ENCODE measurements around the gene ASAP2. TPM values are rescaled to one million over a fixed set of nuclear protein-coding genes. Genes with fewer than 3 reads are reported as not detected.

ASAP2 gene
- polyA plus RNA-seq, 3 donors, result 0.08 to 1.1 (median 0.20) TPM

DNA sequence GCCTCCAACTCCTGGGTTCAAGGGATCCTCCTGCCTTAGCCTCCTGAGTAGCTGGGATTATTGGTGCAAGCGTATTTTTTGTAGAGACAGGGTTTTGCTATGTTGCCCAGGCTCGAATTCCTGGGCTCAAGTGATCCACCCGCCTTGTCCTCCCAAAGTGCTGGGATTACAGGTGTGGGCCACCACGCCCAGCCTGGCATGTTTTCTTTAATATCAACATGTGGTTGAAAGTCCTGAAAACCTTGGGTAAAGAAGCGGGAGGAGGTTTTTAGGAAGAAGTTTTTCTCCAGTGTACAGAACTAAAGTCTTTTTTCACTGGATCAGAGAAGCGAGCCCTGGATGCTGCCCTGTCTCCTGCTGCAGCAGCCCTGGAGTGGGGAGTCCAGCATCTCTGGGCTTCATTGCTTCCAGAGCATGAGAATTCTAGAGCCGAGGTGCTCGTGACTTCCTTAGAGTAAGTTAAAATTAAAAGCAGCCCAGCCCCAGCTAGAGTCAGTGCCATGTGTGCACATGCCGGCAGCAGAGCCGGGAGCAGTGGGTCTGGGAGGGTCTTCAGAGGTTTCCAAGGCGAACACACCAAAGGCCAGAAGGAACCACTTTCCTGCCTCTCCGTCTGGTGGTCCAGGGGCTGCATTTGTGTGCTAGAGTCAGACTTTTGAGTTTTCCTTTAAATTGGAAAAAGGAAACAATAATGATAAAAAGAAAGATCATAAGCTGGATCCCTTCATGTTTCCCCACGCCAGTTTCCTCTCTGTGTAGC is 185.5 kb downstream of the ASAP2 start:
- Histone ChIP-seq H4K20me1 (ENCODE audit: insufficient read depth, low read length) (no peaks in the 10 kb centered on the region), H2AFZ (ENCODE audit: insufficient read depth, low read depth, low read length, poor library complexity, severe bottlenecking) (no peak overlapping the region), H3K36me3 (replicated peaks in 1 of 2; ENCODE audit: control insufficient read depth in 1 of 2, insufficient read depth in 2 of 2, low read length in 2 of 2) (no peaks in the 10 kb centered on the region), H3K9ac (ENCODE audit: insufficient read depth, low read length, poor library complexity, severe bottlenecking) (no peak overlapping the region), H3K4me2 (replicated peaks; ENCODE audit: extremely low read depth, low read length, poor library complexity, severe bottlenecking) (no peak overlapping the region), H3K4me1 (ENCODE audit: control insufficient read depth in 1 of 2, insufficient read depth in 2 of 2, low read length in 2 of 2) (no peaks in the 10 kb centered on the region), H3K27ac (ENCODE audit: low read depth in 1 of 2, low read length in 2 of 2) (no peak overlapping the region), H3K9me3 (replicated peaks in 1 of 2; ENCODE audit: control insufficient read depth in 1 of 2, insufficient read depth in 1 of 2, low read length in 2 of 2) (no peaks in the 10 kb centered on the region), H3K27me3 (ENCODE audit: control insufficient read depth in 2 of 2, insufficient read depth in 2 of 2, low read length in 2 of 2) (no peaks in the 10 kb centered on the region), H3K79me2 (ENCODE audit: insufficient read depth, low read length) (no peaks in the 10 kb centered on the region), H3K4me3 (replicated peaks in 1 of 3; ENCODE audit: low read depth in 2 of 3, low read length in 3 of 3) (no peak overlapping the region)
- Mint-ChIP-seq H3K27me3 (ENCODE audit: low read depth in 3 of 3) (peaks cover 1 to 3% (median 2%) of the 10 kb centered on the region in 3 donors), H3K36me3 (peaks cover 2 to 7% of the 10 kb centered on the region in 2 donors), H3K4me3 (no peak overlapping the region), H3K27ac (peak overlapping the region in 2 of 7 donors; percentile 6 to 21), H3K9me3 (peaks cover 0 to 5% (median 2%) of the 10 kb centered on the region in 7 donors), H3K4me1 (no peaks in the 10 kb centered on the region)
- no peak for DNase-seq
- TF ChIP-seq, protein P1, sequence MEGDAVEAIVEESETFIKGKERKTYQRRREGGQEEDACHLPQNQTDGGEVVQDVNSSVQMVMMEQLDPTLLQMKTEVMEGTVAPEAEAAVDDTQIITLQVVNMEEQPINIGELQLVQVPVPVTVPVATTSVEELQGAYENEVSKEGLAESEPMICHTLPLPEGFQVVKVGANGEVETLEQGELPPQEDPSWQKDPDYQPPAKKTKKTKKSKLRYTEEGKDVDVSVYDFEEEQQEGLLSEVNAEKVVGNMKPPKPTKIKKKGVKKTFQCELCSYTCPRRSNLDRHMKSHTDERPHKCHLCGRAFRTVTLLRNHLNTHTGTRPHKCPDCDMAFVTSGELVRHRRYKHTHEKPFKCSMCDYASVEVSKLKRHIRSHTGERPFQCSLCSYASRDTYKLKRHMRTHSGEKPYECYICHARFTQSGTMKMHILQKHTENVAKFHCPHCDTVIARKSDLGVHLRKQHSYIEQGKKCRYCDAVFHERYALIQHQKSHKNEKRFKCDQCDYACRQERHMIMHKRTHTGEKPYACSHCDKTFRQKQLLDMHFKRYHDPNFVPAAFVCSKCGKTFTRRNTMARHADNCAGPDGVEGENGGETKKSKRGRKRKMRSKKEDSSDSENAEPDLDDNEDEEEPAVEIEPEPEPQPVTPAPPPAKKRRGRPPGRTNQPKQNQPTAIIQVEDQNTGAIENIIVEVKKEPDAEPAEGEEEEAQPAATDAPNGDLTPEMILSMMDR (IDR thresholded peaks at IDR 0.05), result no peak
- intact Hi-C loops (cut with micrococcal nuclease), result no loop called here
- WGBS (ENCODE audit: insufficient coverage), result 95% methylated on average over 10 of the region's 13 CpGs

DNA sequence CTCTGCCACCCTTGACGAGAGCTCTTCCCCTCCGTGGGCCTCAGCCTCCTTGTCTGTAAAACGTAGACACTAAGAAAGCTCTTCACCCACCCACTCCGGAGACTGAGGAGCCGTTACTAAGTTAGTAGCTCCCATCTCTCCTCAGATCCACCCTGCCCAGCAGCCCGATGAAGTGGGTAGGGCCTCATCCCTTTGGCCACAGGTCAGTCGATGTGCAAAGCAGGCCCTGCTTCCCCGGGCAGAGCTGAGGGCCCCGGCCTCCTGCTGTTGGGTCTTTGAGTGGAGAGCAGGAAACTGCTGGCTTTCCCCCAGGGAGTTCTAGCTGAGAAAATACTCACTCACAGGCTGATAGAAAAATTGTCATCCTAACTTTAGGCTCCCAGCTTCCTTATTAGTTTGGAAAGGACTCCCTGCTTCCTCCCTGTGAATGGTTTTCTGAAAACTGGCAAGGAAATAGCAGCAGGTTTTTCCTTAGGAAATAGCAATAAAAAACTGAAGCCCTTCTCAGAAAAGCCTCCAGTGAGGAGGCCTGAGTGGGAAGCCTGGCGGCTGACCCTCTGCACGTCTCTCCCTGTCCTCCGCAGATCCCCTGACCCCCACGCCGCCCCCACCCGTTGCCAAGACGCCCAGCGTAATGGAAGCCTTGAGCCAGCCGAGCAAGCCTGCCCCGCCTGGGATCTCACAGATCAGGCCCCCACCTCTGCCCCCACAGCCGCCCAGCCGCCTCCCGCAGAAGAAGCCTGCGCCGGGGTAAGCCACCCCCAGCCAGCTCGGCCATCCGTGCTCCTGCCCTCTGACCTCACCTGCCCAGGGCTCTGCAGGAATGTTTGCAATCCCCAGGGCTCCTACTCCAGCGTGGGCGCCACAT is 186.5 kb downstream of the ASAP2 start:
- H3K9ac ChIP-seq (ENCODE audit: insufficient read depth, low read length, poor library complexity, severe bottlenecking), result no peak overlapping the region
- Mint-ChIP-seq H3K36me3 (peaks cover 2 to 3% of the 10 kb centered on the region in 2 donors), H3K4me1 (no peaks in the 10 kb centered on the region), H3K27ac (no peak overlapping the region), H3K4me3 (no peak overlapping the region), H3K9me3 (no peaks in the 10 kb centered on the region), H3K27me3 (ENCODE audit: low read depth in 3 of 3) (peaks cover 1 to 3% (median 2%) of the 10 kb centered on the region in 3 donors)
- TF ChIP-seq, protein P1 (IDR thresholded peaks at IDR 0.05), result no peak
- H4K20me1 ChIP-seq (ENCODE audit: insufficient read depth, low read length), result no peaks in the 10 kb centered on the region
- no peaks in the 10 kb centered on the region for H3K27me3 ChIP-seq (ENCODE audit: control insufficient read depth in 2 of 2, insufficient read depth in 2 of 2, low read length in 2 of 2)
- H3K4me2 ChIP-seq (replicated peaks; ENCODE audit: extremely low read depth, low read length, poor library complexity, severe bottlenecking), result no peak overlapping the region
- no peaks in the 10 kb centered on the region for H3K36me3 ChIP-seq (replicated peaks in 1 of 2; ENCODE audit: control insufficient read depth in 1 of 2, insufficient read depth in 2 of 2, low read length in 2 of 2)
- intact Hi-C loops (cut with micrococcal nuclease), result no loop called here
- 95% methylated on average over 21 of the region's 28 CpGs for WGBS (ENCODE audit: insufficient coverage)
- no peaks in the 10 kb centered on the region for H3K79me2 ChIP-seq (ENCODE audit: insufficient read depth, low read length)
- no peaks in the 10 kb centered on the region for H3K9me3 ChIP-seq (replicated peaks in 1 of 2; ENCODE audit: control insufficient read depth in 1 of 2, insufficient read depth in 1 of 2, low read length in 2 of 2)
- H3K4me1 ChIP-seq (ENCODE audit: control insufficient read depth in 1 of 2, insufficient read depth in 2 of 2, low read length in 2 of 2), result no peaks in the 10 kb centered on the region
- H3K4me3 ChIP-seq (replicated peaks in 1 of 3; ENCODE audit: low read depth in 2 of 3, low read length in 3 of 3), result no peak overlapping the region
- H3K27ac ChIP-seq (ENCODE audit: low read depth in 1 of 2, low read length in 2 of 2), result no peak overlapping the region
- H2AFZ ChIP-seq (ENCODE audit: insufficient read depth, low read depth, low read length, poor library complexity, severe bottlenecking), result no peak overlapping the region
- DNase-seq, result no peak

All from CD14-positive monocyte (primary cell).